Stimulated activated CD8-positive, alpha-beta memory T cell treated with anti-CD3 and anti-CD28 coated beads, Interleukin-7, amount 100 ng/mL, for 1 hour (primary cell): Measurements from ENCODE around the gene PIK3R1.
"Not testable (repeated sequence)": the region's sequence is repeated elsewhere in the genome, so short reads cannot be mapped to it uniquely, and the experiment has no call there.

ENCODE experiments used
- DNase-seq, 2 donors: peaks; one replicate each; pipeline ENCODE4 v3.0.0-alpha.2; 2020; ENCODE audit warnings: low read depth in 2 of 2

The PIK3R1 gene

DNA sequence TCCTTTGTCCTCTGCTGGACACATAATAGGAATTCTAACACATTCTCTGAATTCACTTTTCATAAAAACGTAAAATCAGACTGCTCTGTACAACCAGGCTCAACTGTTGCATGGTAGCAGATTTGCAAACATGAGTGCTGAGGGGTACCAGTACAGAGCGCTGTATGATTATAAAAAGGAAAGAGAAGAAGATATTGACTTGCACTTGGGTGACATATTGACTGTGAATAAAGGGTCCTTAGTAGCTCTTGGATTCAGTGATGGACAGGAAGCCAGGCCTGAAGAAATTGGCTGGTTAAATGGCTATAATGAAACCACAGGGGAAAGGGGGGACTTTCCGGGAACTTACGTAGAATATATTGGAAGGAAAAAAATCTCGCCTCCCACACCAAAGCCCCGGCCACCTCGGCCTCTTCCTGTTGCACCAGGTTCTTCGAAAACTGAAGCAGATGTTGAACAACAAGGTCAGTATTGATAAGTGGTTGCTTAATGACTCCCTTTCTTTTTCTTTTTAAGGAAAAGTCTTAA lies 11.1 kb downstream of the PIK3R1 start:
- no peak for DNase-seq

- no peak for DNase-seq
These were observed 12.1 kb downstream of the PIK3R1 start for GRCh38 chr5:68227532-68228160.

- DNase-seq = no peak
These were observed 13.9 kb downstream of the PIK3R1 start for GRCh38 chr5:68229416-68229815.

DNA sequence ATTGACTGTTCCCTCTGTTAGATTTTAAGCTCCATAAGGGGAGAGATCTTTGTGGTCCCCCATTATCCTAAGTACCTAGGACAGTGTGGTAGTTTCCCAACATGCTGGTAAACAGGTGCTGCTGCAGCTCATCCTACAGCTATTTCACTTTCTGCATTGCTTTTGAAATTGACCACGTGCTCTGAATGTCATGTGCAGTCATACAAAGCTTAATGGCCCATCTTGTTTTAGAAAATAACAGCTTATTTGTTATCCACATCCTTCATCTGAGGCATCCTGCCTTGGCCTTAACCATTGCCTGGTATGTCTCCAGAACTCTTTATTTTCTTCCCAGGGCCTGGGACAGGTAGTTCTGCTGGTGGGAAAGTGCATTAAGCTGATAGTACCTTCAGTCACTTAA lies 14.7 kb downstream of the PIK3R1 start:
- no peak for DNase-seq

- no peak for DNase-seq
These were observed 16.0 kb downstream of the PIK3R1 start for GRCh38 chr5:68231414-68232076.

DNA sequence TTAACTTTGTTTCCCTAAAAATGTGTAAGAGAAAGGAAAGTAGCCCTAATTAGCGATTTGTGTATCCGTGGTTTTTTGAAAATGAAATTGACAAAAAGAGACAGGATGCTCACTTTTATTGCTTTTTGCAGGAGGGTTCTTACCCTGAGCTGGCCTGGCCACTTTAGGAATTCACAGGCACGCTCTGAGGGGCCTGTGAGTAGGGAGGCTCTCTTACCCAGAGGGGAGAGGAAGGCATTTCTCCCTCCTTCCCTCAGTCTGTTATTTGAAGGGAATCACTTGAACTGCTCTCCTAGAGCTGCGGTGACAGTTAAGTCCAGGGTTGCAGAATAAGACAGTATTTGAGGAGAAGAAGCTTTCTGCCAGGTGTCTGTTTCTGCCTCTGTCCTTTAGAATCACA lies 16.7 kb downstream of the PIK3R1 start:
- DNase-seq = no peak

- no peak for DNase-seq
These were observed 17.5 kb downstream of the PIK3R1 start for GRCh38 chr5:68233075-68233474.

DNA sequence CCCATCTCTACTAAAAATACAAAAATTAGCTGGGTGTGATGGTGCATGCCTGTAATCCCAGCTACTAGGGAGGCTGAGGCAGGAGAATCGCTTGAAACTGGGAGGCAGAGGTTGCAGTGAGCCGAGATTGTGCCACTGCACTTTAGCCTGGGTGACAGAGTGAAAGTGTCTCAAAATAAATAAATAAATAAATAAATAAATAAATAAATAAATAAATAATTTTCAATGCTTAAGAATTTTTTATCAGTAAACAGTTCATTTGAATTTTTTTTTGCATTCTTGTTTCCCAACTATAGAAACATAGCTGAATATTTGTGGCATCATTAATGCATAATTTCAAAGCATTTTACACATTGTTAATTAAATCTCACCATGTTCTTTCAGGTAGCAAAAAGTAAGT lies 19.7 kb downstream of the PIK3R1 start:
- not testable (repeated sequence) for DNase-seq

DNA sequence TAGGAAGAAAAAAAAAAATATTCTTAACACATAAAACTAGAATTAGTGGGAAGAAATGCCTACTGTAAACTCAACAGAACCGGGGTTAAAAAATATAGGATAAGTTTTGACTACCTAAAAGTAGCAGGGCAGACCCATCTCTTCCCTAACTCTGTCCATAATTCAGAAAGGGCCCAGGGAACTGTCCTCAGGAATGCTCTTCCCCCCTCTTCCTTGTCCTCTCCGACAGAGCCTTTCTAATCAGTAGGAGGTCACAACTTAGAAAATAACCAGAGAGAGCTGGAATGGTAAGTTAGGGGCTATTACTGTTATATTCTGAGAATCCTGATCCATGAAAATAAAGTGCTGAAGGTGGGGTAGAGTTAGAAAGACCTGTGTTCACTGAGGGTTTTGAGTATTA lies 22.2 kb downstream of the PIK3R1 start:
- no peak for DNase-seq

DNA sequence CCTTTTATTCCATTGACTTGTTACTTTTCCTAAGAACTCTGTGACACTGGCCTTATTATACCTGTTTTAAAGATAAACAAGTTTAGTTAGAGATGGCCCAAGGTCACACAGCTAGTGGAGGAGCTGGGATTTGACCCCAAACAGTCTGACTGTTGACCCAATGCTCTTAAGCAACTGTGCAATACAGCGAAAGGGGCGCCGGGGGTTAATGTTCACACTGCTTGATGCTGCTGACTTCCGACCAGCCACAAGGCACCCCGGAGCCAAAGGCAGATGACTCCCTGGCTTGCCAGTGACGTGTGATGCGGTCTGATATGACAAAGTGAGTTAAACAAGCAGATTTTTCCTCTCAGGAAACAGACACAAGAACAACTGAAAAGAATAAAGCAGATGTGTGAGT lies 23.9 kb downstream of the PIK3R1 start:
- DNase-seq = peak; percentile 62 to 64

DNA sequence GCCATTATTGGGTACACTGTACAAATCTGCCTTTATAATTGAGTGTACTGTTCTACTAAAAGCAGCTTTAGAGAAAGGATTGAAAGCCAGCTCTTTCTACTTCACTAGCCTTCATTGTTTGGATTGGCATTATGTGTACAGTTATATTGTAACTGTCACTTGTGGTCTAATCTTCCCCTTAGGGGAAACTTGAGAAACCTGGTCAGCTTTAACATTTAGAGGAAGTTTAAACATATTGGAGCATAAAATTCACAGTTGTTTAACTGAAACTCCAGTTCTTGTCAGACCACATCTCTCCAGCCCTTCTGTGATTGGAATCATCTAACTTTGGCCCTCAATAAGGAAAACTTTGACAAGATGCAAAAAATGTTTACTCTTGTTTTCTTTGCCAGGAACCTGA lies 24.6 kb downstream of the PIK3R1 start:
- DNase-seq = no peak

GRCh38 chr5:68240771-68241170 lies 25.2 kb downstream of the PIK3R1 start:
- no peak for DNase-seq

DNA sequence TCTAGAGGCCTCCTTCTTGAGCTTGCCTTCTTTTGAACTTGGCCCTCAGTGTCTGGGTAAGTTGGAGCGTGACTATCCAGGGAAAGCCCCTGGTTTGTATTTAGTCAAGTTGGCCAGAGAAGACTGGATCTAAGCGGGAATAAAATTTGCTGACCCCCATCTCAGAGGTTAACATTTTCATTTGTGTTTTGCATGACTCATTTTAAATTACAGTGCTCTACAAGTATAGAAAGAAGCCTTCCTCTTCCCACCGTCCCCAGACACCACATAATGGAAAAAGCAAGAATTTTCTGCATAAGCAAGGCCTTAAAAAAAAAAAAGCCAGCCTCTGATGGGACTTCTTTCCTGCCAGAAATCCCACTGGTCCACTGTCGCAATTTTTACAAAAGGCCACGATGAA lies 27.2 kb downstream of the PIK3R1 start:
- no peak for DNase-seq

DNA sequence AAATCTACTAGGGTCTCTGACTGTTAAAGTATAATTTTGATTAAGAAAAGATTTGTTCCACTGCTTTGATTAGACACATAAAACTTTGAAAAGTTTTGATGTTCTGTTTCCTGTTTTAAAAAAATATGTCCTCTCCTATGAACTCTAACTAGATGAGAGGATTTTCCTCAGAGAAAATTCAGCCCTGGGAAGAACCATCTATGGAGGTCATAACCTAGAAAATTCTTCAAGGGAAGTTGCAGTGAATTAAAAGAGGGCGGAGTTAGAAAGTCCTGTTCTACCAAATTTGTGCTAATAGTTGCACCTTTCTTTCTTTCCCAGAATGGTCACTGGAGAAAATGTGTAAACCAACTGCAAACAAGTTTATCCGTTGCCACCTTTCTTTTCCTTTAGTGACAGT lies 27.7 kb downstream of the PIK3R1 start:
- DNase-seq = no peak

DNA sequence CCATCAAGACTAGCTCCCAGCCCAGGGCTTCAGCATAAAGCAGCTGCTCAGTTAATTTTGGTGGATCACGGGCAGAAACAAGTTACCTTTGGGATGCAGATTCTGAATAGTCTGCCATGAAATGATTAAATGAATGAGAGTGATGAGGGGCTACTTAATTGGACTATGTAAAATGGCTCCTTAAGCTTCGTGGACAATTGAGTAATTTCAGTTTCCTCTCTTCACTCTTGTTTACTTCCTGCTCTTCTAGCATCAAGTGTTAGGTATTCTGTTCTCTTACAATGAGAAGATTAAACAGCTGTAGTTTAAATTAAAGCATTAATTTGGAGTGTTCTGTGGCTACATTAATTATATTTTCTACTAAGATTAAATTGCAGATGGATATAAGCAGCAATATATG lies 28.1 kb downstream of the PIK3R1 start:
- no peak for DNase-seq

DNA sequence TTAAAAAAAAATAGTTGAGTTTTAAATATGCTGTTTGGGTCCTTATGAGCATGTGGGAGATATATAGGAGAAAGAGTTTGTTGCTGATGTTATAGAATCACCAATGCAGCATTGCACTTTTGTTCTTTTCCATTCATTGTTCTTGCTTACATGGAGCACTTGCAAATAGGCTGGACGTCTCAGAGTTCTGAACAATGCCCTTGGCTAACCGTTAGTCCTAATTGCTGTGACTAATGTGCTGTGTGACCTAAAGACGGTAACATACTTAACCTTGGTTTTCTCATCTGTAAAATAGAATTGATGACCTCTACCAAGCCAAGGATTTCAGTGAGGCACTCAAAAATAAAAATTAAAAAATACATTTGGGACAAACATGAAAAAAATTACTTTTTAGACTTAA lies 29.8 kb downstream of the PIK3R1 start:
- DNase-seq = no peak

DNA sequence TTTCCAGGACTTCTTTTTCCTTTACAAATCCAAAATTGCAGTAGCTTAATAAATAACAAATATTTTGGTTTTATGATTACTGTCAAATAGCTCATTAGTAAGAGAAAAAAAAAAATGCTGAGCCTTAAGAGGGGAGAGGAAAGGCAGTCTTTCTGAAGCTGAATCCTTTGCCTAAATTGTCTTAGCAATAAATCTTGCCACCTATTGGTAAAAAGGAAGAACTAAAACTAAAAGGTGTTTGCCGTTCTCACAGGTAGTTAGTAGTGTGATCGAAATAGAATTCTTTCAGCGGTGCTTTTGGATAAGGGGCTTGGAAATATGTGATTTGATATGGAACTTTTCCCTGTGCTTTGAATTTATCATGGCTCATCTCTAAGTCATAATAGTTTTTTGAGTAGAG lies 31.2 kb downstream of the PIK3R1 start:
- no peak for DNase-seq

DNA sequence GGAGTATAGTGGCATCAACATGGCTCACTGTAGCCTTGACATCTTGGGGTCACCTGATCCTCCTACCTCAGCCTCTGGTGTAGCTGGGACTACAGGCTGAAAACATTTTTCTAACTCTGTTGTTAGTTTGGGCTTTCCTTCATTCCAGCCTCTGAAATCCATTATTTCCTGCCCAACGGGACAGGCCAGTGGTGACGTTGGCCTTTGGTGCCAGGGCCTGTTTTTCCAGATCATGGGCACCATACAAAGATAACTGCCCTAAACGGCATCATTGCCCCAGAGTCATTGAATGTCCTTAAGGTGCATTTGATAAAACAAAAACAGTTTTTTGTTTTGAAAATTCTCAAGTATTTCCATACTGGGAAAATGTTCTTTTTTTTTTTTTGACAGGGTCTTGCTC lies 32.1 kb downstream of the PIK3R1 start:
- no peak for DNase-seq

GRCh38 chr5:68248896-68249295 lies 33.3 kb downstream of the PIK3R1 start:
- DNase-seq = no peak

DNA sequence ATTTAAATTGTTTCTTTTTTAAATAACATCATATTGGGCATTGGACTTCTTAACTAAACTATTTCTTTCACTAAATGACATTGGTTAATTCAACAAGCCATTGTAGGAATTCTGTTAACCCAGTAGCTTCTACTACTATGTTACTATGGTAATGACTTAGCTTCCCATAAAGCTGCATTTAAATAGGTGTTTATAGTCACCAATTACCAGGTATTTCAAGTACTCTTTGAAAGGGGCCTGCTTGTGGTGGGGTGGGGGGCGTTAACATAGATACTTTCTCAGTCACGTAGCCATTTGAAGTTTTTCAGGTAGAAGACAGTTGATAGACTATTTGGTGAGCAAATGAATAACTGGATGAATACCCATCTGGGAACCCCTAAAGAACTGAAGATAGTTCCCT lies 34.0 kb downstream of the PIK3R1 start:
- no peak for DNase-seq

- DNase-seq = no peak
These were observed 35.2 kb downstream of the PIK3R1 start for GRCh38 chr5:68250661-68251298.

DNA sequence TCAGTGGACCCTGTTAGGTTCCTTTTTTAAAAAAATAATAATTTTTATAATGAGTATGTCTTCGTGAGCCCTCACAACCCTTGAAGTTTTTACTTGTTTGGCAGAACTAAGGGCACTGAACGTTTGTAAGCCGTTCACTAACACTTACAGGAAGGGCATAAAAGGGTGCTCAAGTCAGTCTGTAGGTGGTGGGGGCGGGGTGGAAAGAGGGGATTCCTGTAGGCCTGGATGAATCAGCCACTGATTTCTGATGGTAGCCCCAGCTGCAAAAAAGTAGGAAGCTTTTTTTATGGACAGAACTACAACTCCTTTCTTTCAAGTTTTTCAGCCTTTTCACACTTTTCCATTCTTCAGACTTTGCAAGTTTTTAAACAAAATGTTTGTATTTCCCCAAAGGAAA lies 35.8 kb downstream of the PIK3R1 start:
- DNase-seq = peak; percentile 23 to 33
